ENCODE measurements around the gene CPN1. TPM values are rescaled to one million over a fixed set of nuclear protein-coding genes. Genes with fewer than 3 reads are reported as not detected.

Gene CPN1
- total RNA-seq, 1 donor from 2014 or later = not detected

- Mint-ChIP-seq H3K4me1 (ENCODE audit: low read depth, unreplicated experiment) (no peaks in the 10 kb centered on the region), H3K4me3 (ENCODE audit: unreplicated experiment) (no peak overlapping the region), H3K9me3 (ENCODE audit: unreplicated experiment) (no peaks in the 10 kb centered on the region), H3K27me3 (ENCODE audit: unreplicated experiment) (peaks cover 2% of the 10 kb centered on the region), H3K27ac (ENCODE audit: unreplicated experiment) (no peak overlapping the region), H3K36me3 (ENCODE audit: unreplicated experiment) (no peaks in the 10 kb centered on the region)
- no peak for TF ChIP-seq CTCF (IDR thresholded peaks at IDR 0.05; ENCODE audit: partially characterized antibody, unreplicated experiment)
- no peak for DNase-seq
Measured at GRCh38 chr10:100071529-100071928, 10.1 kb downstream of the CPN1 start.

- Mint-ChIP-seq H3K27ac (ENCODE audit: unreplicated experiment) (no peak overlapping the region), H3K36me3 (ENCODE audit: unreplicated experiment) (no peaks in the 10 kb centered on the region), H3K9me3 (ENCODE audit: unreplicated experiment) (no peaks in the 10 kb centered on the region), H3K4me3 (ENCODE audit: unreplicated experiment) (no peak overlapping the region), H3K4me1 (ENCODE audit: low read depth, unreplicated experiment) (no peaks in the 10 kb centered on the region), H3K27me3 (ENCODE audit: unreplicated experiment) (peaks cover 2% of the 10 kb centered on the region)
- no peak for DNase-seq
- TF ChIP-seq CTCF (IDR thresholded peaks at IDR 0.05; ENCODE audit: partially characterized antibody, unreplicated experiment) = no peak
Measured at GRCh38 chr10:100067466-100067865, 14.2 kb downstream of the CPN1 start.

- no peak overlapping the region for H3K27ac Mint-ChIP-seq (ENCODE audit: unreplicated experiment)
Measured at GRCh38 chr10:100065084-100065660, 16.5 kb downstream of the CPN1 start.

GRCh38 chr10:100061401-100061800 lies 20.3 kb downstream of the CPN1 start:
- H3K27me3 Mint-ChIP-seq (ENCODE audit: unreplicated experiment) = no peaks in the 10 kb centered on the region
- H3K27ac Mint-ChIP-seq (ENCODE audit: unreplicated experiment) = no peak overlapping the region
- no peak overlapping the region for H3K4me3 Mint-ChIP-seq (ENCODE audit: unreplicated experiment)
- no peak for DNase-seq
- TF ChIP-seq CTCF (IDR thresholded peaks at IDR 0.05; ENCODE audit: partially characterized antibody, unreplicated experiment) = no peak
- H3K36me3 Mint-ChIP-seq (ENCODE audit: unreplicated experiment) = no peaks in the 10 kb centered on the region
- H3K9me3 Mint-ChIP-seq (ENCODE audit: unreplicated experiment) = no peaks in the 10 kb centered on the region
- no peaks in the 10 kb centered on the region for H3K4me1 Mint-ChIP-seq (ENCODE audit: low read depth, unreplicated experiment)

More at GRCh38 chr10:100065084-100065660, 16.5 kb downstream of the CPN1 start:
- no peak for DNase-seq
- Mint-ChIP-seq H3K27me3 (ENCODE audit: unreplicated experiment) (peaks cover 2% of the 10 kb centered on the region), H3K9me3 (ENCODE audit: unreplicated experiment) (no peaks in the 10 kb centered on the region), H3K4me1 (ENCODE audit: low read depth, unreplicated experiment) (no peaks in the 10 kb centered on the region), H3K4me3 (ENCODE audit: unreplicated experiment) (no peak overlapping the region), H3K36me3 (ENCODE audit: unreplicated experiment) (no peaks in the 10 kb centered on the region)
- no peak for TF ChIP-seq CTCF (IDR thresholded peaks at IDR 0.05; ENCODE audit: partially characterized antibody, unreplicated experiment)

GRCh38 chr10:100057948-100058347 lies 23.7 kb downstream of the CPN1 start:
- no peaks in the 10 kb centered on the region for H3K27me3 Mint-ChIP-seq (ENCODE audit: unreplicated experiment)
- DNase-seq = no peak
- no peaks in the 10 kb centered on the region for H3K4me1 Mint-ChIP-seq (ENCODE audit: low read depth, unreplicated experiment)
- no peaks in the 10 kb centered on the region for H3K36me3 Mint-ChIP-seq (ENCODE audit: unreplicated experiment)
- H3K27ac Mint-ChIP-seq (ENCODE audit: unreplicated experiment) = no peak overlapping the region
- no peaks in the 10 kb centered on the region for H3K9me3 Mint-ChIP-seq (ENCODE audit: unreplicated experiment)
- no peak for TF ChIP-seq CTCF (IDR thresholded peaks at IDR 0.05; ENCODE audit: partially characterized antibody, unreplicated experiment)
- H3K4me3 Mint-ChIP-seq (ENCODE audit: unreplicated experiment) = no peak overlapping the region
